Activated CD4-positive, CD25-positive, alpha-beta regulatory T cell treated with anti-CD3 and anti-CD28 coated beads, Interleukin-2, amount 50 U/mL, for 24 hours (primary cell): ENCODE results near the gene LSAMP.

ENCODE experiments used
- ATAC-seq, 2 donors: fragments of 150-1000 bp; cut with Tn5 transposase; one replicate each; pipeline ENCODE4 v1.10.0; 2021; ENCODE audit warnings: mild to moderate bottlenecking in 1 of 2, moderate library complexity in 1 of 2

Gene LSAMP

DNA sequence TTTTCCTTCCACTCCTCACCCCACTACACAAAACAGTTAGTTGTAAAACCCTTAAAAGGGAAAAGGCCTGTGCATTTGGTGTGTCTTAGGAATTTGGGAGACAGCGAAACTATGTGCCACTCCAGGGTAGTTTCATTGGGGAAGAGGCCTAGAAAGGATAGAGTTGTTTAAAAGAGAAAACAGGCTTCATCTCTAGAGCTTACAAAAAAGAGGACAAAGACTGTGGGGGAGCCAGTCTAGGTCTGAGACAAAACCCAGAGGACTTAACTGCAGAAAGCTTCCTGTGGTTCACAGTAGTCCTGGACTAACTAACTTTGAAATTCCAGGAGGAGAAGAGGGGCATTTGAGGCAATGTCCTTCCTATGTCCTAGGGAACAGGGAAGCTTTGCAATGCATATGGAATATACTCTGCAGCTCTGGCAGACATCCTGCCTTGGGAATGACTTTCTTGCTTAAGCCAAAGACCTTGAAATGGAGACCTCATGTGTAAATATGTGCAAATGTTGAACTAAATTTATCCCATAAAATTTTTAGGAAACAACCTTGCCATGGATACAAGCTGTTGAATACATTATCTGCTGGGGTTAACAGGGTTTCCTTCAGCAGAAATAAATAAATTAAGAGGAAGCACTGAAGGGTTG is 159.4 kb downstream of the LSAMP start:
- ATAC-seq = no peak

DNA sequence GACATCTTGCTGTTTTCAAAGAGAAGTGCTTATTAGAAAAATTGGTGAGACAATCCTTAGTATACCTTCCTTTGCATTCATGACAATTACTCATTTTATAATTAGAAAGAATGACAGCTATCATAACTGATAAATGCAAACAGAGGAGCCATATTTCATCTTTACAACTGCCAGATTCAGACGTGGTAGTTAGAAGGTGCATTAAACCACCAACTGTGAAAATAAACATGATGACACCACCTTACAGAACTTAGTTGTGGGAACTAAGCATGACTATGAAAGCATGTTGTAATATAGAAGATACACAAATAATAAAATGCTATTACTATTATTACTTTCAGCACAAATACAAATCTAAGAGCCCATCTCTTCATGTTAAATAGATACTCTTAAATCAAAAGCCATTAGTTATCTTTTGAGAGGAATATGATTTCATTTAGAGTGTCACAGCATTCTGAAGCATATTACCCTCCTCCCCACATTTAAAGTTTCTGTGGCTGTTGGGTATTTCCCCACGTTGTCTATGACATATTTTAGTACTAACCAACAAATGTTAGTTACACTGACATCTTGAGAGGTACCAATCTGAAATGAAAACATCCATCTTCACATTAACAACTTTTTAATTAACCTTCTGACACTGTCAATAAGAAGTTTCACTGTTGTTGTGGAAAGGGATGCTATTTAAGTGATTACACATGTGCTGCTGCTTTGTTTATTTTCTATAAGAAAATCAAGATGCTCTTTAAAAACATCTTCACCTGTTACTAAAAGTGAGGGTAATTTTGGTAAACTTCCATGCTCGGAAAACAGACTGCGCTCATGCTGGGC is 163.8 kb downstream of the LSAMP start:
- no peak for ATAC-seq

DNA sequence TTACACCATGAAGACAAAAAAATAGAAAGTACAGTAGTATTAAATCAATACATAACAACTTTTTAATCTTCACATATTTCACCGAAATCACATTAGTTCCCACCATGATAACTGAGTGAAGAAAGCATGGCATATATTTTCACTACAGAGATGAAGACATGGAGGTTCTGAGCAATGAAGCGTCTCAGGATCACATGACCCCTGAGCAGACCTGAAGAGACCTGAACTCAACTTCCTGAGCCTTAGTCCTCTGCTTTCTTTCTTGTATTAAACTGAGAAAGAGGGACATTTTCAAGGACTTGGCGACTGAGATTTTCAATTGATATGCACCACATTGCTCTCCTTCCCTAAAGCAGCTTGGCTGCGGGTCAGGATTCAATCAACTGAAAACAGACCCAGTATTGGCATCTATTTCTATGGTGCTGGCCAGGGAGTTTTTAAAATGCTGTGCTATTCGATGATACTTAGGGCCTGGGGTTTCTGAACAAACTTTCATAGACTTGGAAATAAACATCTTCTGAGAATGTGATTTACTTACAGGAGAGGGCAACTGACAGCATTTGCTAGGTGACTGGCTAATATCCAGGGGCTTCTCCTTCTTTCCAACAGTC is 165.1 kb downstream of the LSAMP start:
- no peak for ATAC-seq

DNA sequence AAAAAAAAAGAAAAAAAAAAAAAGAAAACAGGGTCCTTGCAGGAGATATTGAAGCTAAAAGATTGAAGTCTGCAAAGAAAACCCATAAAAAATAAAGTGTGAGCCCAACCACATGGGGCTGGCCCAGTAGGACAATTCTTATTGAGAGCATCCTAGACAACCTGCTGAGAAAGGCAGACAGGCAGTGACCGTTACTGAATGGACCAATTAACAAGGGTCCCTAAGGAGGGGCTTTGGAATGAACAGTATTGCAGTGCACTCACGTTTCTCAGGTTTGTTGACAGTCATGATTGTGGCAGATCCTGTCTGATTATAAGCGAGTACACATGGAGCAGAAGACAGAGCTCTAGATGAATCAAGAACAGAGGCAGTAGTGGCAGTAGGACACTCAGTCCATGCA is 168.6 kb downstream of the LSAMP start:
- no peak for ATAC-seq

DNA sequence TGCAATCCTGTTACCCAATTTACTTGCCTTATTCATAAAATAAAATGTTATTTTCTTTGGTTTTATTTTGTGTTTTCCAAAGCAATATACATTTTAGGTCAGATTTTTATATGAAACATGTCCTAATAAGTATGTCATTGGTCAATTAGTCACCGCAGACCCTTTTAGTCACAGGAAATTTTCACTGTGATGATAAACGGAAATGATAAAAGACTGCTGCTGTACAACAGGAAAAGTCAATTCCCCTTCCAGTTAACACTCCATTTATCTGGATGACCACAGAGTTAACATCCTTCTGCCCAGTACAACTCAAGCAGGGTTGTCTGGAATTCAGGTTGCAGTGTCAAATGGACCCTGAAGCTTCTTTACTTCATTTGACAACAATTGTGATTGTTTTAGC is 175.2 kb downstream of the LSAMP start:
- ATAC-seq = no peak

DNA sequence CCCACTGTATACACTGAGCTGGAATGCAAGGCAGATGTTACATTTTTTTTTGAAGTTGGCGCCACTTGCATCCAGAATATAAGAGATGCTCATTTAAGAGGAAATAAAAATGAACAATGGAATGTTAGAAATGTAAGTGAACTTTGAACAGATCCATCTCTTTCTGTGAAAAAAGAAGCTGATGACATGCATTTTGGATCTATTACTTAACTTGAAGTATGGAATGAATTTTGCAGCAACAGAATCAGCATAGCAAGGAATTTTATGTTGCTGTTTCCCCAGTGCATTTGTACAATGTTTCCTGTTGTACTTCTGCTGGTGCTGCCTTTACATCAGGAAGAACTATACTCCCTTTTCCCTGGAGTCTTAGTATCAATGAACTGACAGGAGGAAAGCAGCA is 178.2 kb downstream of the LSAMP start:
- no peak for ATAC-seq

DNA sequence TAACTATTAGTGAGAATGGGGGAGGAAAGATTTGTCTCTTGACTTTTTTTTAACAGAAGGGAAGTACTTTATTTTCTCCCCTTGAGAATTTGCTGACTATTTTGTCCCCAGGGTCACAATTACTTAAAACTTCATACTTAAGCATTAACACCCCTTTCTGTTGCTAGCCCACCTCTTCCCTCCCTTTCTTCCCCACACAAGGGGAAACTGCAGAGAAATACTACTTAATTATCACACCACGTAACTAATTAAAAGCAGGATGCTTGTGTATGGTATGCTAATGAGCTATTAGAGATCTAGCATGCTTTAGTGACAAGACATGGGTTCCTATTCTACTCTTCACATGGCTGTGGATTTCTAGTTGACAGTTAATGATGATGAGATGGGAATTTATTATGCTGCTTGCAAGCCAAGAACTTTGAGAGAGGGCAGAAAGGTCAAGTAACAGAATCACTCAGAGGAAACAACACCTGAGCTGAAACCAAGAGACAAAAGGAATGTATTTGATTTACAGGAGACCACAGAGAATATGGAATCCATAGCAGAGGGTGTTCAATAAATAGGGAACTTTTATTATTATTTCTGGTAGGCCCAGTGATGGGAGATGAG is 179.2 kb downstream of the LSAMP start:
- no peak for ATAC-seq

DNA sequence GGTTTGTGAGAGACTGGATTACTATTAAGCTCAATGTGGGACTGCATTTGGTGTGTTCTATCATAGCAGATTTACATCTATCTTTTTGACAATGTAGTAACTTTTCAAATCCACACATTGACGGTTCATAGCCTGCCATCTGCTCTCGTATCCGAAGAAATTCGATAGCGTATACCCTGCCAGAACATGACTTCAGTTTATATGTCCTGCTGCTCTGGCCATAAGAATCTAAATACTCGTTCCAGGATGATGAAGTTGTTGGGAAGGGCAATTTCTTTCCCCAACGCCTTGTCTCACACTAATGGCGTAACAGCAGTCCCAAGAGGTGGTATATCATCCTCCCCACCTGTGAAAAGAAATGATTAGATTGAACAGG is 180.0 kb downstream of the LSAMP start:
- no peak for ATAC-seq

DNA sequence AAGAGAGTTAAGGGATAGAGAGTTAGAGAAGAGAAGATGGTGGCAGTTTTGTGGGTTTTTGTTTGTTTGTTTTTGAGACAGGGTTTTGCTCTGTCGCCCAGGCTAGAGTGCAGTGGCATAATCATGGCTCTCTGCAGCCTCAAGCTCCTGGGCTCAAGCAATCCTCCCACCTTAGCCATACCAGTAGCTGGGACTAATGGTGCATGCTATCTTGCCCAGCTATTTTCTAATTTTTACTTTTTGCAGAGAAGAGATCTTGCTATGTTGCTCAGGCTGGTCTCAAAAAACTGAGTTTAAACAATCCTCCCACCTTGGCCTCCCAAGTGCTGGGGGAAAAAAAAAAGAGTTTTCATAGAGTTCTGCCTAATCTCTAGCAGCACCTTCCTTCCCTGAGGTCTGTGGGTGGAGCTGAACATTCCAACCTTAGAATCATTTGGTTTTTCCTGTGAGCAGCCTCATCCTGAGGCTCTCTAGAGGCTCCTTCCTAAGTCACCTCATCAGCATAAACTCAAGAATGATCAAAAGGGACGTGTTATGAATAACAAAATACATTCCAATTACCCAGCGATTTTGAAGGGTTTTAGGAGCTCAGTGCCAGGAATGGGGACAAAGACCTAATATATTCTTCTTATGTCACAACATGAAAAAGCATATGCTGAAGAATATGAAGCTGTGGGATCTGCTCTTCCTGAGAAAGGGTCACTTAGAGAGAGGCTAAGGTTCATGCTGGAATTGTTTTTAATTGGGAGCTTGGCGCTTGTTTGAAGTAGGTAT is 180.6 kb downstream of the LSAMP start:
- ATAC-seq = no peak

DNA sequence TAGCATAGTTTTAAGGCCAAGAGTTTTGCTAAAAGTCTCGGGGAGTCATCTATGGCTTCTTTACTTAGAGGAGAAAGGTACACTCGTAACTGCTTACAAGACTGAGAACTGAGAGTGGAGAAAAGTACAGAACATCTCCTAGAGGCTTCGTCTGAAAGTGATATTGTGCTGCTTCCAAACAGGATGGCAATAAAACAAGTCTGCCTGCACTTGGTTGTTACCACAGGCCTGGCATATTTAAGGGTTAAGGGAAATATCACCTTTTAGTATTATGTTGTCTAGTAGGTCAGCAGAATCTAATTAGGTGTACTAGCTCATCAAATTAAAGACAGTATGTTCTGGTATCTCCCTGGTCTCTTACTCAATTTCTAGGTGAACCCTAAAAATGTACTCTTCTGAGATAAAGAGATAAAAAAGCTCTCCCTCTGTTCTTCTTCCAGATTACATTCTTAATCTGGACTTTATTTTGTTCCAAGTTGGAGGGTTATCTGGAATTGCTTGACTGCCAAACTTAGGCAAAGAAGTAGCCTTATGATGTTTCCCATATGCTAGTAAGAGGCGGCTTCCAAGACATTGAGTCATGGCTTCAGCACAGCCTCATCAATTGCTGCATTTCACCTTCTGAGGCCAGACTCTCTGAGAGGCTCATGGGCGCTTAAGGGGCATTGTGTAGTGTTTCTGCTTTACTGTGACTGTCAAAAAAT is 181.3 kb downstream of the LSAMP start:
- no peak for ATAC-seq

DNA sequence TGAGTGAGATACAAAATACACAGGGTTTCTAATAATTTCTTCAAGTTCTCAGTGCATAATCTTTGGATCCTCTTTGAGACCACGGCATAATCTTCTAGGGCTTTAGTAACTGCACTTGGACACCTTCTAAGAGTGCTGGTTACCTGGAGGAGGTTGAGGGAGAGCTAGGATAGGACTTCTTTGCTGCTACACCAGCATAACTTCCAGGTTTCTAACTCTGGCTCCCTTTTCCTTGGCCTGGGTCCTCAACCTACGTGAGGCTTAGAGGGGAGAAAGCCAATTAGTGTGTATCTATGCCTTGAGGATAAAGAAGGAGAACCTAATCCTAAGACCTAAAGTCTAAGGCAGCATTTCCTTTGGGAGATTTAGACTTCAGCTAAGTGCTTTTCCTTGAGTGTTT is 184.8 kb downstream of the LSAMP start:
- no peak for ATAC-seq

DNA sequence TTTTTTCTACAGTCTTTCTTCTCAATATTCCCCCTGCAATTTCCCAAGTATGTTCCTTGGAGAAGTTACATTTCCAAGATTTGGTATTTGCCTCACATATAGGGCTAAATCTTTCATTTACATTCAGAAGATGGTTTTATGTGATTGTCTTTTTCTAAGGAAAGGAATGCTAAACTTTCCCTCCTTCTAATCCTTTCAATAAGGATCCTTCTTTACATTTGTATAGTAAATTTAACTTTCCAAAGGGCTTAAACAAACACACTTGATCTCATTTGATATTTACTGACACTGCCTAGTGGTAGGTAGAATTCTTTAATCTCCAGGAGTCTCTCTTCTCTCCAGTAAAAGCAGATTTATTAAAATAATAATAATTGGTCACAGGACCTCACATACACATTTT is 185.3 kb downstream of the LSAMP start:
- no peak for ATAC-seq

DNA sequence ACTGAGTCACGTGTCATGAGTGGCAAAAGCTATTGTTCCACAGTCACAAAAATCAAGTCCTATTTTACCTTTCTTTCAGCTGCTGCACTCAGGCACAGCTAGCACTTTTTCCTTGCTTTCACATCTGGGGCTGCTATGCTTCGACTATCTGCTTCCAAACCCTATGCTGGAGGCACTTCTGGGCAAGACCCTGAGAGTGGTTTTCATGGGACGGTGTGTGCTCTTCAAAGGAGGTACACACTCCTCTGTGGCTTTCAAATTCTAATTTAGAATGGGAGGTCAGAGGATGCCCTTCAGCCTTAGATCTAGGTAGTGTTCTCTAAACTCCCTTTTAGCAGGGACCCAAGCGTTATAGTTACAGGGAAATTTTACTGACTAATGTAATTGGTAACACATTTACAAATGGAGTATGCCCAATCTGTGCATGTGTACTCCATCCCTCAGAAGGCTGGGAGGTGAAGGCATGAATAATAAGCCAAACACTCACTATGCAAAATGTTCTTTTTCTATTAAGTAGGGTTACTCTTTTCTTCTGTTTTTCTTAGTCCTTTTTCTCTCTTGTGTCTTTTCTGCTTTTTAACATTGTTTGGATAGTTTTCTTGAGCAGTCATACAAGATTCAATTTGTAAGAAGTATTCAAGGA is 188.3 kb downstream of the LSAMP start:
- ATAC-seq = no peak

DNA sequence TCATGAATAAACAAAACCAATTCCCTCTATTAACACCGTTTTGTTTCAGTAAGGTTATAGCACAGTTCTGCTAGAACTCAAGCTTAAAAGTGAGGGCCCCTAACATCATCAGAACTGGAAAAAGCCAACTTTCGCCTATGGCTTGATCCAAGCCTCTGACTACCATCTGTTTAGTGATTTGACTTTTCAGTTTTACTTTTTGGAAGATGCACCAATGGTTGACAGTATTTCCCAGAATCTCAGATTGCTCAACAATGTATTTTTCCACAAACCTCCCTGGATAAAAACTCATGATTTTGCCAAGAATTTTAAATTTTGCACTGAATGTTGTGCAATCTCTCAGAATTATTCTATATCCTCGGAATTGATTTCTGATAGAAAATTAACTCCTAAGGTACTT is 190.7 kb downstream of the LSAMP start:
- ATAC-seq = no peak

DNA sequence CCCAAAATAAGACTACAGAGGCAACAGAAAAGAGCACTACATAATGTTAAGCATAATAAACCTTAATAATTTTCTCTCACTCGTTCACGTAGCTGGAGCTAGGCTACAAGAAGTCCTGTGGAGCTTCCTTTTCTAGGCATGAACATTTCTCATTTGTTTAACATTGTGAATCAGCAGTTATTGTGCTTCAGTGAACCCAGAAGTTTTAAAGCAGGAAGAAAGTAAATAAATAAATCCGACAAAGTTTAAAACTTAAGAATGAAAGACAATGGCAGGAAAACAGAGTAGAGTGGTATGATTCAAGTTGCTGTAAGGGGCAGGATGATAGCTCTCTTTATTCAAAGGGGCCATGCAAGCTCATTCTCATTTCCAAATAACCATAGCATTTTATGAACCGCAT is 191.8 kb downstream of the LSAMP start:
- no peak for ATAC-seq

DNA sequence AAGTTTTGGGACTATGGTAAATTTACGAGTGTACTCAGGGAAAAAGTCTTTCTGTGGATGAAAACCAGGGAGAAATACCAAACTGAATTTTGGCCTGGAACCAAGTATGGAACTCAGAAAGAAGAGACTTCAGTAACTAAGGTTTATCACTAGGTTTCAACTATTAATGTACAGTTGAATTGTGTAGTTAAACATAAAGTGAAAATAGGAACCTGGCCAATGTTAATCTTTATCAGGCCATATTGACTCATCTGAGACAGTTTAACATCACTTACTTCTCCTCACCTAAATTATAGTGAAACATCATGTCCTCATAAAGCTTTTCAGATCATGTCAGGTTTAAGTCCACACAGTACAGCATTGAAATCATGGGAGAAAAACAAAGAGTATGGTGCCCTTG is 197.7 kb downstream of the LSAMP start:
- ATAC-seq = no peak

DNA sequence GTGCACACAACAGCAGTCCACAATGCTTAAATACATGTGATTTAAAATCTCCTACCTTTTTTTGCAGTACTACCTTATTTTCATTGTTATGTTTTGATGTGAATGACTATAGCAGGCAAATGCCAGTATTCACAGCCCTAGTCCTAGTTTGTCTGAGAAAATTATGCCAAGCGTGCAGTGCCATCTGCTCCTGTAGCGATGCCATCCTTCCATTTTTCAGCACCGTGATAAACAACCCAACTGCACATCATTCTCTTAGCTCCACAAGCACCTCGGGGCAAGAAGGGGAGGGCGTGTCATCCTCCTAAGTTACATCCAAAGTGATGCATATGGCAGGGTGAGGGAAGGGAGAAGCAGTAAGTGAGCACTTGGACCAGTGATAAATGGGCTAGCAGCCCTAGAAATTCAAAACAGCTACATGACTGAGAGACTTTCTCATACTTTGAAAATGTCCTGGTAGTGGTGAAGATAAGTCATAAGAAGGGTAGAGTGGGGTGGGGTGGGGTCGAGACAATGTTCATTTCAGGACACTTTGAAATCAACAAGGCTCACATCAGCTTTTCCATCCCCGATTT is 198.8 kb downstream of the LSAMP start:
- ATAC-seq = no peak

DNA sequence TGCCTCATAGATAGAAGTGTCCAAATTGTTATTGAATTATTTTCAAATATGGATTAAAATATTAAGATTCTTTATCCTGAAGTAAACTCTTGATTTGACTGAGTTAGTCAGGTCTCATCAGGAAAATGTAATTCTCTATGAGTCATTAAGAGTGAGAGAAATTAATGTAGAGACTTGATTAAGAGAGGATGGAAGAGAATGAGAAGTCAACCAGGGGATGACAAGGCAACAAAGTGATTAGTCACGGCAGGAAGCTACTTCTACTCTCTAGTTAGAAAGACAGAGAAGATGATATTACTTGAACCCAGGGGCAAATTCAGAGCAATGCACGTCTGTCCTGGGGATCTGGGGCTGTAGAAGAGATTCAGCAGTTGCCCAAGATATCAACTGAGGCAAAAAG is 202.5 kb downstream of the LSAMP start:
- ATAC-seq = no peak

DNA sequence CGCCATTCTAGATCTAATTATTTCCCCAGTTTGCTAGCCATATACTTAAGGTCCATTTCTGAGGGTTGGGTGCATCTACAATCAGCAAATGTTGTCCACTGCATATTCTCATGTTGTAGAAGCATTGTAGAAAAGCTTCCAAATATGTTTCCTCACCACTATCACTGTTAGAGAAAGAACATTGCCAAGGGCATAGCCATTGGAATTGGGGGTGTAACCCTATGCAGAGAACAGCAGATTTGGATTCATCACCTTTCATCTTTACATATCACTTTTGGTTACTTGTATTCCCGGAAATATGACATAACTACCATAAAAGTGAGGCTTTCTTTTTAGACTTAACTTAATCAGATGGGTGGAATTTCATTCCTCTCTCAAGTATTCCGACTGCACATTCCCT is 203.6 kb downstream of the LSAMP start:
- no peak for ATAC-seq

DNA sequence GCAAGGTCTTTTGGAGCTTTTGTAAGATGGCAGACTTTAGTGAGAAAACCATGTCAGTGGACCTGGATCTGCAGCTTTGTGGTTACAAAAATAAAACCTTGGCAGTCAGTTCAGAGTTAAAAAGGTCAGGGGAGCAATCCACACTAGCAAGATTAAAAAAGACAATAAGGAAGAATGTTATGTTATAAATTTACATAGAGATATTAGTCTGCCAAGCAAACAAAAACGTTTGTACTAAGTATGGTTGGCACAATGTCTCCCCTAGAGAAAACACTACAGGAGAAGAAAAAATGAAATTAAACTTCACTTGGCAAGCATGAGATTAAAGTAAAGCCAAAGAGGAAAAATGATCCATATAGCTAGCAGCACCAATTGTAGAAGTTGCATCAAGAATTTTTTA is 205.0 kb downstream of the LSAMP start:
- ATAC-seq = no peak

DNA sequence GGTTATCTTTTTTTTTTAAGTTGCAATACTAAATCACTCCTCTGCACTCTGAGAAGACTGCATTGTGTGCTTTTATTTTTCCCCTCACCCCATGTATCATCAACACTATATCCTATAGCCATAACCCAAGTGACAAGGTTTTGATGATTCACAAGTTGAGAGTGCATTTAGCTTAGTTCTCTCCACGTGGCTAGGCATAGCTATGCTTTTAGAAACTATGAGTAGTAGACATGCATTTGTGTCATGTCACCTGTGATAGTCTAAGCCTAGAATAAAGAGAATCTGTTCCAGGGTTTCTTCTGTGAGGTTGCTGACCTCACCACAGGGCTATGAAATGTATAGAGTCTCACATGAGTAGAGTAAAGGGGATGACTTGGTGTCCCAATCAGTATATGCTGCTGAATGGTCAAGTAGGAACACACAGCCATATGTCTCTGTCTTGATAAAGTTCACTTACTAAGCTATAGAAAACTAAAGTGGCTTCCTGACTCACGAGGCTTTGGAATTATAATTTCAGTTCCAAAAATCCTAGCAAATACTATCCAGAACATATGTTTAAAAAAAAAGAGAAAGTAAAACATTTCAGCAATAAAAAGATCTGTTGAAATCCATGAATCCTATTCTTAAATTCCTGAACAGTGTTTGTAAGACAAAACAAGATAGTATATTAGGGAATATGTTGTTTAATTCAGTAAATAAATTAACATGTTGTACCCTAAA is 206.3 kb downstream of the LSAMP start:
- no peak for ATAC-seq
